HepG2 (cell line): ENCODE measurements around the gene STX7. TPM values are rescaled to one million over a fixed set of nuclear protein-coding genes. Genes with fewer than 3 reads are reported as not detected.

Experiments used
- ARHGAP35 ChIP-seq: sonication (generic); formaldehyde crosslinking; IDR thresholded peaks from 2 replicates; pipeline ENCODE4 v1.9.0; 2022; ENCODE audit warnings: mild to moderate bottlenecking, inconsistent platforms, moderate library complexity, missing genetic modification reagents, borderline replicate concordance
- CENPT ChIP-seq: sonication (generic); formaldehyde crosslinking; IDR thresholded peaks from 2 replicates; pipeline ENCODE4 v1.8.0; 2022; ENCODE audit warnings: low read depth, mild to moderate bottlenecking, moderate library complexity, missing genetic modification reagents
- GTF3A ChIP-seq: sonication (generic); formaldehyde crosslinking; conservative IDR thresholded peaks from 2 replicates; pipeline ENCODE4 v1.4.0; 2020; ENCODE audit warnings: mild to moderate bottlenecking, missing genetic modification reagents
- ISX ChIP-seq: sonication (generic); formaldehyde crosslinking; conservative IDR thresholded peaks from 2 replicates; pipeline ENCODE4 v1.5.0; 2020; ENCODE audit warnings: missing genetic modification reagents
- KLF15 ChIP-seq: sonication (generic); formaldehyde crosslinking; IDR thresholded peaks from 2 replicates; pipeline ENCODE4 v1.8.1; 2023; ENCODE audit warnings: borderline replicate concordance, mild to moderate bottlenecking, inconsistent platforms, missing genetic modification reagents, mixed read lengths
- NCOR1 ChIP-seq: fragments of 200-600 bp; sonication (generic); IDR thresholded peaks from 2 replicates; pipeline ENCODE4 v1.7.0; 2017; ENCODE audit warnings: antibody characterized with exemption, low read length, borderline replicate concordance
- NR2C2 ChIP-seq: sonication (generic); formaldehyde crosslinking; IDR thresholded peaks from 2 replicates; pipeline ENCODE4 v1.4.0; 2020; ENCODE audit warnings: missing genetic modification reagents, mild to moderate bottlenecking, moderate library complexity, borderline replicate concordance
- NR2F2 ChIP-seq: IDR thresholded peaks from 2 replicates; pipeline ENCODE4 v1.6.1; 2012; ENCODE audit warnings: low read depth, inconsistent platforms, borderline replicate concordance
- RARG ChIP-seq: sonication (generic); formaldehyde crosslinking; IDR thresholded peaks from 2 replicates; pipeline ENCODE4 v1.4.0; 2020; ENCODE audit warnings: low read depth, mild to moderate bottlenecking, missing genetic modification reagents
- RBM39 ChIP-seq: fragments of 200-400 bp; formaldehyde crosslinking; IDR thresholded peaks from one replicate; pipeline ENCODE4 v1.6.1; 2018; ENCODE audit warnings: antibody characterized with exemption, mild to moderate bottlenecking, low read depth, low read length; ENCODE audit not compliant: poor library complexity, severe bottlenecking
- SRY ChIP-seq: sonication (generic); formaldehyde crosslinking; IDR thresholded peaks from 2 replicates; pipeline ENCODE4 v1.8.0; 2022; ENCODE audit warnings: mild to moderate bottlenecking, missing genetic modification reagents
- ZNF232 ChIP-seq: sonication (generic); formaldehyde crosslinking; IDR thresholded peaks from 2 replicates; pipeline ENCODE4 v1.4.0; 2020; ENCODE audit warnings: missing genetic modification reagents, borderline replicate concordance
- polyA plus RNA-seq, 8 experiments: library from polyadenylated mRNA; depleted of rRNA in 3 of 8; stranded (reverse) in 7 of 8; unstranded in 1 of 8; fragments of >200 nt; fragmentation: Illumina TruSeq in 4 of 8; extraction: Trizol in 4 of 8; gene quantifications; 2 replicates each; pipeline versions ENCODE4 v1.2.1 to v1.2.3, GENCODE V29; 2011 to 2016; ENCODE audit warnings: low read depth in 4 of 8, missing spikeins in 1 of 8, mixed read lengths in 1 of 8; ENCODE audit not compliant: insufficient read depth in 1 of 8
- total RNA-seq, 5 experiments: library from RNA; depleted of rRNA; stranded (reverse); fragments of >200 nt; fragmentation: Illumina TruSeq; extraction: Trizol; gene quantifications; 2 replicates each; pipeline ENCODE4 v1.2.3, GENCODE V29; 2016; ENCODE audit warnings: low read depth in 1 of 5
- TF ChIP-seq, protein P1 (sequence below): sonication (generic); formaldehyde crosslinking; IDR thresholded peaks from 2 replicates; pipeline ENCODE4 v1.5.0; 2020; ENCODE audit warnings: mild to moderate bottlenecking, missing genetic modification reagents
- TF ChIP-seq, protein P2 (sequence below): sonication (generic); formaldehyde crosslinking; IDR thresholded peaks from 2 replicates; pipeline ENCODE4; 2020; ENCODE audit warnings: missing genetic modification reagents, mild to moderate bottlenecking, borderline replicate concordance
- TF ChIP-seq, protein P3 (sequence below): sonication (generic); formaldehyde crosslinking; IDR thresholded peaks from 2 replicates; pipeline ENCODE4 v1.4.0; 2020; ENCODE audit warnings: missing genetic modification reagents
- TF ChIP-seq, protein P4 (sequence below): sonication (generic); formaldehyde crosslinking; IDR thresholded peaks from 2 replicates; pipeline ENCODE4 v1.4.0; 2020; ENCODE audit warnings: missing genetic modification reagents, borderline replicate concordance
- TF ChIP-seq, protein P5 (sequence below): sonication (generic); formaldehyde crosslinking; IDR thresholded peaks from 2 replicates; pipeline ENCODE4 v1.4.0; 2020; ENCODE audit warnings: mild to moderate bottlenecking, missing genetic modification reagents

Gene STX7
- total and polyA plus RNA-seq, 2 of the 13 experiments (the other 11 are each of a cell fraction or from before 2014, with no cell fraction given): 28.0 to 34.7 TPM

DNA sequence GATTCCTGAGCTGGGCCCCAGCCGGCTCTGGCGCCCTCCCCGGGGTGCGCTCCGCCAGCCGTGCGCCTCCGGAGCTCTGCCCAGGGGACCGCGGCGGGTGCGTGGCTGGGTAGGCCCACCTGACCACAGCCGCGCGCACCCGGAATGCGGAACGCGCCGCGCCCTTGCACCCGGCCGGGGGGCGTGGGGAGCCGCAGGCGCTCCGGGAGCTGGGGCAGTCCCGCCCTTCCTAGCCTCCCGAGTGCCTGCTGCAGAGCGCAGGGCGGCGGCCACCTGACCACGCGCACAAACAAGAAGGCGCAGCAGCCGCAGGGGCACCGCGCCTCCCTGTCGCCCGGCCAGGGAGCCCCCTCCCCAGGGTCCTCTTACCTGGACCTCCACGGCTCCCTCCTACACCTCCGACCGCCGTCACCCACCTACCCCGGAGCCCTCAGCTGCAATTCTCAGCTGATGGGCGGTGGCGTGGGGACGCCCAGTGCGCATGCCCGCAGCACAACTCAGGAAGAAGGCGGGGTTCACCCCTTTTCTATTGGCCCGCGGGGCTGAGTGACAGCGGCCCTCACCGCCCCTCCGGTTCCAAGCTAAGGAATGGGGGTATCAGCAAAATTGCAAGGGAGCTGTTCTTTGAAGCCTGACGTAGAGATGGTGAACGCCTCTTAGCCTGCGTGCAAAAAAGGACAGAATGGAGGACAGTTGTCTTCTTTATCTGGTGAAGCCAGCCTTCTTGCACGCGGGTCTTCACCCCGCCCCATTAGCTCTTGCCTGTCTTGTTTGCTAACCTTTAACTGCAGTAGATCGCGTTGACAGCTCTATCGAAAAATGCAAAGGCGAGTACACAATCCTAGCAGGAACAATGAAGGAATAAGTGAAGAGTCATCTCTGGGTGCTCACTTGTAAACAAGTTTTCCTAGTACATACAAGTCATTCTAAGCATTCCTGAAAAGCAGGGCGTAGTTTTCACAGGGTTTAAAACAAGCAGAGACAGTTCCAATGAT, at the start of gene STX7 (continued):
- TF ChIP-seq, protein P1, sequence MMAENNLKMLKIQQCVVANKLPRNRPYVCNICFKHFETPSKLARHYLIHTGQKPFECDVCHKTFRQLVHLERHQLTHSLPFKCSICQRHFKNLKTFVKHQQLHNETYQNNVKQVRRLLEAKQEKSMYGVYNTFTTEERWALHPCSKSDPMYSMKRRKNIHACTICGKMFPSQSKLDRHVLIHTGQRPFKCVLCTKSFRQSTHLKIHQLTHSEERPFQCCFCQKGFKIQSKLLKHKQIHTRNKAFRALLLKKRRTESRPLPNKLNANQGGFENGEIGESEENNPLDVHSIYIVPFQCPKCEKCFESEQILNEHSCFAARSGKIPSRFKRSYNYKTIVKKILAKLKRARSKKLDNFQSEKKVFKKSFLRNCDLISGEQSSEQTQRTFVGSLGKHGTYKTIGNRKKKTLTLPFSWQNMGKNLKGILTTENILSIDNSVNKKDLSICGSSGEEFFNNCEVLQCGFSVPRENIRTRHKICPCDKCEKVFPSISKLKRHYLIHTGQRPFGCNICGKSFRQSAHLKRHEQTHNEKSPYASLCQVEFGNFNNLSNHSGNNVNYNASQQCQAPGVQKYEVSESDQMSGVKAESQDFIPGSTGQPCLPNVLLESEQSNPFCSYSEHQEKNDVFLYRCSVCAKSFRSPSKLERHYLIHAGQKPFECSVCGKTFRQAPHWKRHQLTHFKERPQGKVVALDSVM: peak; percentile 49; the same call in 1 of the 2 replicates
- TF ChIP-seq, protein P2, sequence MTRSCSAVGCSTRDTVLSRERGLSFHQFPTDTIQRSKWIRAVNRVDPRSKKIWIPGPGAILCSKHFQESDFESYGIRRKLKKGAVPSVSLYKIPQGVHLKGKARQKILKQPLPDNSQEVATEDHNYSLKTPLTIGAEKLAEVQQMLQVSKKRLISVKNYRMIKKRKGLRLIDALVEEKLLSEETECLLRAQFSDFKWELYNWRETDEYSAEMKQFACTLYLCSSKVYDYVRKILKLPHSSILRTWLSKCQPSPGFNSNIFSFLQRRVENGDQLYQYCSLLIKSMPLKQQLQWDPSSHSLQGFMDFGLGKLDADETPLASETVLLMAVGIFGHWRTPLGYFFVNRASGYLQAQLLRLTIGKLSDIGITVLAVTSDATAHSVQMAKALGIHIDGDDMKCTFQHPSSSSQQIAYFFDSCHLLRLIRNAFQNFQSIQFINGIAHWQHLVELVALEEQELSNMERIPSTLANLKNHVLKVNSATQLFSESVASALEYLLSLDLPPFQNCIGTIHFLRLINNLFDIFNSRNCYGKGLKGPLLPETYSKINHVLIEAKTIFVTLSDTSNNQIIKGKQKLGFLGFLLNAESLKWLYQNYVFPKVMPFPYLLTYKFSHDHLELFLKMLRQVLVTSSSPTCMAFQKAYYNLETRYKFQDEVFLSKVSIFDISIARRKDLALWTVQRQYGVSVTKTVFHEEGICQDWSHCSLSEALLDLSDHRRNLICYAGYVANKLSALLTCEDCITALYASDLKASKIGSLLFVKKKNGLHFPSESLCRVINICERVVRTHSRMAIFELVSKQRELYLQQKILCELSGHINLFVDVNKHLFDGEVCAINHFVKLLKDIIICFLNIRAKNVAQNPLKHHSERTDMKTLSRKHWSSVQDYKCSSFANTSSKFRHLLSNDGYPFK (CRISPR knock-in tag): peak; percentile 68; the same call in 1 of the 2 replicates
- TF ChIP-seq, protein P3, sequence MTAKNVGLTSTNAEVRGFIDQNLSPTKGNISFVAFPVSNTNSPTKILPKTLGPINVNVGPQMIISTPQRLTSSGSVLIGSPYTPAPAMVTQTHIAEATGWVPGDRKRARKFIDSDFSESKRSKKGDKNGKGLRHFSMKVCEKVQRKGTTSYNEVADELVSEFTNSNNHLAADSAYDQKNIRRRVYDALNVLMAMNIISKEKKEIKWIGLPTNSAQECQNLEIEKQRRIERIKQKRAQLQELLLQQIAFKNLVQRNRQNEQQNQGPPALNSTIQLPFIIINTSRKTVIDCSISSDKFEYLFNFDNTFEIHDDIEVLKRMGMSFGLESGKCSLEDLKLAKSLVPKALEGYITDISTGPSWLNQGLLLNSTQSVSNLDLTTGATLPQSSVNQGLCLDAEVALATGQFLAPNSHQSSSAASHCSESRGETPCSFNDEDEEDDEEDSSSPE (CRISPR knock-in tag): peak; percentile 56
- TF ChIP-seq RBM39 (peak; percentile 95), GTF3A (no peak), CENPT (CRISPR knock-in tag) (peak; percentile 65; the same call in 1 of the 2 replicates), NR2F2 (no peak), ISX (CRISPR knock-in tag) (no peak), RARG (CRISPR knock-in tag) (peak; percentile 70; the same call in 1 of the 2 replicates), NCOR1 (no peak; the same call in 1 of the 2 replicates), ZNF232 (CRISPR knock-in tag) (peak; percentile 54), SRY (CRISPR knock-in tag) (peak; percentile 56; the same call in 1 of the 2 replicates), KLF15 (CRISPR knock-in tag) (peak; percentile 84; the same call in 1 of the 2 replicates), ARHGAP35 (CRISPR knock-in tag) (peak; percentile 93; the same call in 1 of the 2 replicates), NR2C2 (CRISPR knock-in tag) (peak; percentile 57; the same call in 1 of the 2 replicates)
- TF ChIP-seq, protein P4, sequence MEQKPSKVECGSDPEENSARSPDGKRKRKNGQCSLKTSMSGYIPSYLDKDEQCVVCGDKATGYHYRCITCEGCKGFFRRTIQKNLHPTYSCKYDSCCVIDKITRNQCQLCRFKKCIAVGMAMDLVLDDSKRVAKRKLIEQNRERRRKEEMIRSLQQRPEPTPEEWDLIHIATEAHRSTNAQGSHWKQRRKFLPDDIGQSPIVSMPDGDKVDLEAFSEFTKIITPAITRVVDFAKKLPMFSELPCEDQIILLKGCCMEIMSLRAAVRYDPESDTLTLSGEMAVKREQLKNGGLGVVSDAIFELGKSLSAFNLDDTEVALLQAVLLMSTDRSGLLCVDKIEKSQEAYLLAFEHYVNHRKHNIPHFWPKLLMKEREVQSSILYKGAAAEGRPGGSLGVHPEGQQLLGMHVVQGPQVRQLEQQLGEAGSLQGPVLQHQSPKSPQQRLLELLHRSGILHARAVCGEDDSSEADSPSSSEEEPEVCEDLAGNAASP (CRISPR knock-in tag): peak; percentile 63; the same call in 1 of the 2 replicates
- TF ChIP-seq, protein P5, sequence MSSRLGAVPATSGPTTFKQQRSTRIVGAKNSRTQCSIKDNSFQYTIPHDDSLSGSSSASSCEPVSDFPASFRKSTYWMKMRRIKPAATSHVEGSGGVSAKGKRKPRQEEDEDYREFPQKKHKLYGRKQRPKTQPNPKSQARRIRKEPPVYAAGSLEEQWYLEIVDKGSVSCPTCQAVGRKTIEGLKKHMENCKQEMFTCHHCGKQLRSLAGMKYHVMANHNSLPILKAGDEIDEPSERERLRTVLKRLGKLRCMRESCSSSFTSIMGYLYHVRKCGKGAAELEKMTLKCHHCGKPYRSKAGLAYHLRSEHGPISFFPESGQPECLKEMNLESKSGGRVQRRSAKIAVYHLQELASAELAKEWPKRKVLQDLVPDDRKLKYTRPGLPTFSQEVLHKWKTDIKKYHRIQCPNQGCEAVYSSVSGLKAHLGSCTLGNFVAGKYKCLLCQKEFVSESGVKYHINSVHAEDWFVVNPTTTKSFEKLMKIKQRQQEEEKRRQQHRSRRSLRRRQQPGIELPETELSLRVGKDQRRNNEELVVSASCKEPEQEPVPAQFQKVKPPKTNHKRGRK (CRISPR knock-in tag): no peak
